Lung (tissue), 12 donors: ENCODE results near the gene WDR90. TPM values are rescaled to one million over a fixed set of nuclear protein-coding genes. Genes with fewer than 3 reads are reported as not detected.

ENCODE experiments used
- ATAC-seq: fragments of 200-7000 bp; cut with Tn5 transposase; one replicate; pipeline ENCODE4 v1.9.1; 2020; ENCODE audit warnings: moderate number of reproducible peaks; ENCODE audit not compliant: insufficient read depth, low FRiP score
- DNase-seq, 3 donors: peaks; one replicate each; pipeline ENCODE4 v3.0.0-alpha.2; 2013 to 2017
- H3K27ac ChIP-seq, 2 donors: one replicate each; pipeline ENCODE4 v1.5.1; 2013; ENCODE audit warnings: mild to moderate bottlenecking in 2 of 2, moderate library complexity in 2 of 2, control low read depth in 1 of 2, inconsistent platforms in 1 of 2, low read depth in 1 of 2, low read length in 1 of 2
- H3K27me3 ChIP-seq, 3 donors: one replicate each; pipeline ENCODE4 v1.5.1; 2013; ENCODE audit warnings: low read length in 2 of 3; ENCODE audit not compliant: control insufficient read depth in 3 of 3, insufficient read depth in 3 of 3
- H3K36me3 ChIP-seq, 4 donors: one replicate each; pipeline ENCODE4 v1.5.1; 2013; ENCODE audit warnings: low read length in 4 of 4, mild to moderate bottlenecking in 1 of 4, moderate library complexity in 1 of 4; ENCODE audit not compliant: control insufficient read depth in 4 of 4, insufficient read depth in 4 of 4
- H3K4me1 ChIP-seq, 5 donors: one replicate each; pipeline ENCODE4 v1.5.1; 2013; ENCODE audit warnings: low read length in 5 of 5, mild to moderate bottlenecking in 2 of 5, moderate library complexity in 1 of 5; ENCODE audit not compliant: control insufficient read depth in 5 of 5, insufficient read depth in 5 of 5
- H3K4me3 ChIP-seq: one replicate; pipeline ENCODE4 v1.5.1; 2013; ENCODE audit warnings: mild to moderate bottlenecking, control low read depth, moderate library complexity
- H3K9ac ChIP-seq, 2 donors: one replicate each; pipeline ENCODE4 v1.5.1; 2013; ENCODE audit warnings: low read length in 2 of 2, control low read depth in 1 of 2; ENCODE audit not compliant: insufficient read depth in 1 of 2
- H3K9me3 ChIP-seq, 4 donors: one replicate each; pipeline ENCODE4 v1.5.1; 2013; ENCODE audit warnings: low read length in 3 of 4, mild to moderate bottlenecking in 1 of 4, moderate library complexity in 1 of 4; ENCODE audit not compliant: control insufficient read depth in 4 of 4, insufficient read depth in 3 of 4
- WGBS, 2 donors: extraction: QIAGEN DNeasy Blood & Tissue Kit; methylation state at CpG; one replicate each; pipeline ENCODE4 v1.1.7; 2013; 5-methylcytosine and 5-hydroxymethylcytosine counted together
- polyA plus RNA-seq, 2 donors: library from polyadenylated mRNA; stranded (reverse); fragments of 200-250 nt; gene quantifications; one replicate each; pipeline ENCODE4 v1.2.1, GENCODE V29; 2013
- total RNA-seq, 2 donors: library from RNA; depleted of rRNA in 1 of 2; stranded (reverse); fragments of >200 nt in 1 of 2; gene quantifications; one replicate each; pipeline ENCODE4 v1.2.1, GENCODE V29; 2014 to 2021
- TF ChIP-seq, protein P1 (sequence below): IDR thresholded peaks from 2 replicates; pipeline ENCODE4 v1.5.1; 2012; ENCODE audit warnings: mild to moderate bottlenecking; ENCODE audit errors: control extremely low read depth, extremely low read depth
- donor health status: control.
- donor health status: control.
- donor health status: Bipolar disorder and iron deficiency.
- donor health status: healthy.
- donor health status: DM: yes; HTN: yes; CAD: no.

Gene WDR90
- total and polyA plus RNA-seq, 4 donors, result 18.6 to 74.2 (median 27.9) TPM

DNA sequence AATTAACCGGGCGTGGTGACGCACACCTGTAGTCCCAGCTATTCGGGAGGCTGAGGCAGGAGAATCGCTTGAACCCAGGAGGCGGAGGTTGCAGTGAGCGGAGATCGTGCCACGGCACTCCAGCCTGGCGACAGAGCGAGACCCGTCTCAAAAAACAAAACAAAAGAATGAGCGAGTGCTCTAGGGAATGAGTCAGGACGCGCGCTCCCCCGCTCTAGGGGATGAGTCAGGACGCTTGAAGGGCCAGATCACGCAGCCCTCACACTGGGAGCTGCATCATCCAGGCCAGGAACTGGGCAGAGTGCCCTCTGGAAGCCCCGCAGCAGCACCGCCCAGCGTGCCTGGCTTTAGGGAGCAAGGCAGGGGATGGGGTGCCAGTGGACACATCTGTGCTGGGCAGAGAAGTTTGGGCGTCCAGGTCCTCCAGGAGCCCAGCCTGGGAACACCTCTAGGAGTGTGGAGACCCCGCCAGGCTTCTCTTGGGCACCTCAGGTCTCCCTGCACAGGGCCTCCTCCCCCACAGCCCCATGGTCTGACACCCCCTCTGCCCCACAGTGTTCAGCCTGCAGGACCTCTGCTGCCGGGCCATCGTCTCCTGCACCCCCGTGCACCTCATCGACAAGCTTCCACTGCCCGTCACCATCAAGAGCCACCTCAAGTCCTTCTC lies 22.2 kb upstream of the WDR90 start:
- Histone ChIP-seq H3K9ac (no peak overlapping the region), H3K27ac (peak overlapping the region in 1 of 2 donors; percentile 61), H3K27me3 (no peaks in the 10 kb centered on the region), H3K36me3 (peaks cover 0 to 34% (median 5%) of the 10 kb centered on the region in 4 donors), H3K4me3 (no peak overlapping the region), H3K9me3 (no peaks in the 10 kb centered on the region), H3K4me1 (peaks cover 0 to 25% (median 13%) of the 10 kb centered on the region in 5 donors)
- TF ChIP-seq, protein P1, sequence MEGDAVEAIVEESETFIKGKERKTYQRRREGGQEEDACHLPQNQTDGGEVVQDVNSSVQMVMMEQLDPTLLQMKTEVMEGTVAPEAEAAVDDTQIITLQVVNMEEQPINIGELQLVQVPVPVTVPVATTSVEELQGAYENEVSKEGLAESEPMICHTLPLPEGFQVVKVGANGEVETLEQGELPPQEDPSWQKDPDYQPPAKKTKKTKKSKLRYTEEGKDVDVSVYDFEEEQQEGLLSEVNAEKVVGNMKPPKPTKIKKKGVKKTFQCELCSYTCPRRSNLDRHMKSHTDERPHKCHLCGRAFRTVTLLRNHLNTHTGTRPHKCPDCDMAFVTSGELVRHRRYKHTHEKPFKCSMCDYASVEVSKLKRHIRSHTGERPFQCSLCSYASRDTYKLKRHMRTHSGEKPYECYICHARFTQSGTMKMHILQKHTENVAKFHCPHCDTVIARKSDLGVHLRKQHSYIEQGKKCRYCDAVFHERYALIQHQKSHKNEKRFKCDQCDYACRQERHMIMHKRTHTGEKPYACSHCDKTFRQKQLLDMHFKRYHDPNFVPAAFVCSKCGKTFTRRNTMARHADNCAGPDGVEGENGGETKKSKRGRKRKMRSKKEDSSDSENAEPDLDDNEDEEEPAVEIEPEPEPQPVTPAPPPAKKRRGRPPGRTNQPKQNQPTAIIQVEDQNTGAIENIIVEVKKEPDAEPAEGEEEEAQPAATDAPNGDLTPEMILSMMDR, result no peak
- WGBS, 2 donors, result 95 to 97% methylated on average over 29 of the region's 29 CpGs
- no peak for DNase-seq
- no peak for ATAC-seq

DNA sequence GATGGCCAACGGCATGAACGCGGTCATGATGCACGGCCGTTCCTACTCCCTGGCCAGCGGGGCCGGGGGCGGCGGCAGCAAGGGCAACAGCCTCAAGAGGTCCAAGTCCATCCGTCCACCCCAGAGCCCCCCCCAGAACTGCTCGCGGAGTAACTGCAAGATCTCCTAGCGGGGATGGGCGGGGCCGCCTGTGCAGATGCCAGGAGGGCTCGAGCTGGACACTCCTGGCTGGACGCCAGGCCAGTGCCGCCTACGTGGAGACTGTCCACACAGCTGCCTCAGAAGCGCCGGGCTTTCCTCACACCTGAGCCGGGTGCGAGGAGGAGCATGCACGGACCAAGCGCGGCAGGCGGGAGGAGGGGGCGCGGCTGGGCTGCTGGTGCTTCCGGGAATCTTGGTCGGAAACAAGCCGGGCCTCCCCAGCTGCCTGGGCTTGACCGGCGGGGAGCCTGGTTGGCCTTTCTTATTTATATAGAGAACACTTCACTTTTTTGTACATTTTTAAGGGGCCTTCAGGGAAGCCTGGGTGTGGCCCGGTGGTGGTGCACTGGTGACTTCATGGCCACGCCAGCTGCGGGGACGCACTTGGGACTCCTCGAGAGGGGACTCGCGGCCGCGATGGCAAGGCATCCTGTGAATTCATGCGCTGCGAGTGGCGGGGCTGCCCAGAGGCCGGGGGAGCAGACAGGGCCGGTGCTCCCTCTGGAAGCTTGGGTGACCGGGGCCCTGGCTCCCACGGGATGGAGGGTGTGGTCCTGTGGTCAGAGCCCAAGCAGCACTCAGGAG lies 21.5 kb upstream of the WDR90 start:
- peaks cover 0 to 37% (median 5%) of the 10 kb centered on the region in 4 donors for H3K36me3 ChIP-seq
- H3K9ac ChIP-seq, result no peak overlapping the region
- DNase-seq, result peak in 1 of 3 donors; percentile 25
- TF ChIP-seq, protein P1, result no peak
- peak; percentile 70 for ATAC-seq
- no peaks in the 10 kb centered on the region for H3K9me3 ChIP-seq
- peak overlapping the region in 1 of 2 donors; percentile 61 for H3K27ac ChIP-seq
- WGBS, 2 donors, result 78 to 84% methylated on average over 48 to 50 of the region's 50 CpGs
- H3K4me1 ChIP-seq, result peaks cover 0 to 20% (median 13%) of the 10 kb centered on the region in 5 donors
- H3K27me3 ChIP-seq, result no peaks in the 10 kb centered on the region
- H3K4me3 ChIP-seq, result no peak overlapping the region

GRCh38 chr16:628321-629061 lies 20.7 kb upstream of the WDR90 start:
- H3K9me3 ChIP-seq, result no peaks in the 10 kb centered on the region
- no peak for ATAC-seq
- DNase-seq, result no peak
- no peaks in the 10 kb centered on the region for H3K27me3 ChIP-seq
- WGBS, 2 donors, result 95% methylated on average over 28 to 33 of the region's 33 CpGs
- H3K27ac ChIP-seq, result peak overlapping the region in 1 of 2 donors; percentile 32
- H3K4me1 ChIP-seq, result peaks cover 0 to 20% (median 13%) of the 10 kb centered on the region in 5 donors
- H3K4me3 ChIP-seq, result no peak overlapping the region
- no peak overlapping the region for H3K9ac ChIP-seq
- H3K36me3 ChIP-seq, result peaks cover 0 to 45% (median 5%) of the 10 kb centered on the region in 4 donors
- TF ChIP-seq, protein P1, result no peak
